ENCODE data around the gene SPIB. TPM values are rescaled to one million over a fixed set of nuclear protein-coding genes. Genes with fewer than 3 reads are reported as not detected.
A peak's percentile ranks its signal among the peaks of the same experiment; 100 is the strongest.

Gene SPIB
- total and polyA plus RNA-seq, 3 experiments from 2014 or later = 0.52 to 2.2 (median 1.00) TPM

- H3K36me3 ChIP-seq (ENCODE audit: insufficient read depth, low read length) = peaks cover 30% of the 10 kb centered on the region
- Mint-ChIP-seq H3K4me3 (peak overlapping the region in 1 of 7 donors; percentile 66), H3K36me3 (peaks cover 5 to 74% (median 9%) of the 10 kb centered on the region in 3 donors), H3K27me3 (peaks cover 0 to 7% of the 10 kb centered on the region in 2 donors), H3K9me3 (peaks cover 0 to 3% (median 0%) of the 10 kb centered on the region in 5 donors), H3K27ac (peak overlapping the region in 1 of 8 donors; percentile 81), H3K4me1 (peaks cover 25 to 47% (median 36%) of the 10 kb centered on the region in 3 donors)
- no peak for DNase-seq
- H3K9me3 ChIP-seq (ENCODE audit: low read length) = no peaks in the 10 kb centered on the region
- H3K27ac ChIP-seq (ENCODE audit: low read depth, low read length) = no peak overlapping the region
- no peaks in the 10 kb centered on the region for H3K27me3 ChIP-seq (ENCODE audit: insufficient read depth, low read length, poor library complexity, severe bottlenecking)
- no peak overlapping the region for H3K4me3 ChIP-seq (ENCODE audit: low read length)
- ChIA-PET POLR2A (no interaction called here), CTCF (interaction anchor here (1.1 kb wide), 1 partner anchor 11 kb away, joined by 4 read pairs; no protein-coding TSS in a partner anchor)
- H3K4me1 ChIP-seq (ENCODE audit: insufficient read depth, low read length) = peaks cover 18% of the 10 kb centered on the region
Observed at GRCh38 chr19:50379602-50380001, 39.1 kb upstream of the SPIB start.

GRCh38 chr19:50380137-50380536, 38.6 kb upstream of the SPIB start:
- Mint-ChIP-seq H3K27ac (peak overlapping the region in 3 of 8 donors; percentile 21 to 87 (median 42)), H3K27me3 (peaks cover 0 to 8% of the 10 kb centered on the region in 2 donors), H3K4me3 (peak overlapping the region in 1 of 7 donors; percentile 66), H3K9me3 (peaks cover 0 to 3% (median 0%) of the 10 kb centered on the region in 5 donors), H3K36me3 (peaks cover 5 to 75% (median 9%) of the 10 kb centered on the region in 3 donors), H3K4me1 (peaks cover 31 to 52% (median 41%) of the 10 kb centered on the region in 3 donors)
- no peak overlapping the region for H3K27ac ChIP-seq (ENCODE audit: low read depth, low read length)
- no peaks in the 10 kb centered on the region for H3K9me3 ChIP-seq (ENCODE audit: low read length)
- no peaks in the 10 kb centered on the region for H3K27me3 ChIP-seq (ENCODE audit: insufficient read depth, low read length, poor library complexity, severe bottlenecking)
- no peak for DNase-seq
- H3K36me3 ChIP-seq (ENCODE audit: insufficient read depth, low read length) = peaks cover 30% of the 10 kb centered on the region
- POLR2A ChIA-PET = no interaction called here
- H3K4me1 ChIP-seq (ENCODE audit: insufficient read depth, low read length) = peaks cover 24% of the 10 kb centered on the region
- H3K4me3 ChIP-seq (ENCODE audit: low read length) = no peak overlapping the region
- CTCF ChIA-PET = no interaction called here

GRCh38 chr19:50380751-50381151, 38.0 kb upstream of the SPIB start:
- peaks cover 0 to 3% (median 0%) of the 10 kb centered on the region in 5 donors for H3K9me3 Mint-ChIP-seq
- no peaks in the 10 kb centered on the region for H3K27me3 ChIP-seq (ENCODE audit: insufficient read depth, low read length, poor library complexity, severe bottlenecking)

GRCh38 chr19:50381881-50382729, 36.6 kb upstream of the SPIB start:
- Mint-ChIP-seq H3K27ac (peak overlapping the region in 2 of 8 donors; percentile 37 to 92), H3K4me1 (peaks cover 28 to 49% (median 42%) of the 10 kb centered on the region in 3 donors), H3K9me3 (peaks cover 0 to 3% (median 0%) of the 10 kb centered on the region in 5 donors), H3K36me3 (peaks cover 5 to 70% (median 7%) of the 10 kb centered on the region in 3 donors), H3K27me3 (peaks cover 0 to 8% of the 10 kb centered on the region in 2 donors), H3K4me3 (peak overlapping the region in 1 of 7 donors; percentile 24)
- no peak for DNase-seq
- H3K4me3 ChIP-seq (ENCODE audit: low read length) = no peak overlapping the region
- ChIA-PET POLR2A (no interaction called here), CTCF (no interaction called here)
- H3K36me3 ChIP-seq (ENCODE audit: insufficient read depth, low read length) = peaks cover 30% of the 10 kb centered on the region
- no peaks in the 10 kb centered on the region for H3K9me3 ChIP-seq (ENCODE audit: low read length)
- no peak overlapping the region for H3K27ac ChIP-seq (ENCODE audit: low read depth, low read length)
- H3K27me3 ChIP-seq (ENCODE audit: insufficient read depth, low read length, poor library complexity, severe bottlenecking) = no peaks in the 10 kb centered on the region
- H3K4me1 ChIP-seq (ENCODE audit: insufficient read depth, low read length) = peaks cover 27% of the 10 kb centered on the region

More at GRCh38 chr19:50380751-50381151, 38.0 kb upstream of the SPIB start:
- Histone ChIP-seq H3K4me1 (ENCODE audit: insufficient read depth, low read length) (peaks cover 29% of the 10 kb centered on the region), H3K4me3 (ENCODE audit: low read length) (no peak overlapping the region), H3K9me3 (ENCODE audit: low read length) (no peaks in the 10 kb centered on the region), H3K27ac (ENCODE audit: low read depth, low read length) (no peak overlapping the region), H3K36me3 (ENCODE audit: insufficient read depth, low read length) (peaks cover 30% of the 10 kb centered on the region)
- Mint-ChIP-seq H3K27ac (peak overlapping the region in 2 of 8 donors; percentile 26 to 87), H3K36me3 (peaks cover 5 to 76% (median 9%) of the 10 kb centered on the region in 3 donors), H3K27me3 (peaks cover 0 to 8% of the 10 kb centered on the region in 2 donors), H3K4me3 (peak overlapping the region in 1 of 7 donors; percentile 24), H3K4me1 (peaks cover 32 to 56% (median 45%) of the 10 kb centered on the region in 3 donors)
- CTCF ChIA-PET = no interaction called here
- POLR2A ChIA-PET = no interaction called here
- DNase-seq = no peak

GRCh38 chr19:50383001-50383851, 35.5 kb upstream of the SPIB start:
- Histone ChIP-seq H3K9me3 (ENCODE audit: low read length) (no peaks in the 10 kb centered on the region), H3K4me3 (ENCODE audit: low read length) (peak overlapping the region; percentile 43), H3K27ac (ENCODE audit: low read depth, low read length) (peak overlapping the region; percentile 49), H3K4me1 (ENCODE audit: insufficient read depth, low read length) (peaks cover 16% of the 10 kb centered on the region), H3K27me3 (ENCODE audit: insufficient read depth, low read length, poor library complexity, severe bottlenecking) (no peaks in the 10 kb centered on the region), H3K36me3 (ENCODE audit: insufficient read depth, low read length) (peaks cover 25% of the 10 kb centered on the region)
- Mint-ChIP-seq H3K36me3 (peaks cover 5 to 68% (median 7%) of the 10 kb centered on the region in 3 donors), H3K27me3 (peaks cover 0 to 8% of the 10 kb centered on the region in 2 donors), H3K27ac (peak overlapping the region; percentile 84 to 98 (median 92)), H3K4me1 (peaks cover 28 to 46% (median 42%) of the 10 kb centered on the region in 3 donors), H3K4me3 (peak overlapping the region; percentile 85 to 97 (median 93)), H3K9me3 (peaks cover 0 to 3% (median 0%) of the 10 kb centered on the region in 5 donors)
- DNase-seq = no peak
- POLR2A ChIA-PET = interaction anchor here (0.6 to 2.0 kb wide), 4 partner anchors 22 to 128 kb away, joined by 3 to 13 read pairs (median 6); partner anchors contain the start of genes EMC10 and JOSD2
- CTCF ChIA-PET = interaction anchor here (1.4 to 1.6 kb wide), 2 partner anchors 14 to 26 kb away, joined by 7 read pairs; no protein-coding TSS in a partner anchor

GRCh38 chr19:50383852-50384684, 34.7 kb upstream of the SPIB start, which contains the start of gene POLD1:
Gene POLD1, plus strand, starts transcription at chr19:50384347. Its CDS starts 14,505 bp downstream, at chr19:50398852.
- Histone ChIP-seq H3K27me3 (ENCODE audit: insufficient read depth, low read length, poor library complexity, severe bottlenecking) (no peaks in the 10 kb centered on the region), H3K27ac (ENCODE audit: low read depth, low read length) (peak within 1 kb of the TSS; percentile 49), H3K4me3 (ENCODE audit: low read length) (peak within 1 kb of the TSS; percentile 46), H3K4me1 (ENCODE audit: insufficient read depth, low read length) (peaks cover 16% of the 10 kb centered on the region), H3K9me3 (ENCODE audit: low read length) (no peaks in the 10 kb centered on the region), H3K36me3 (ENCODE audit: insufficient read depth, low read length) (peaks cover 16% of the 10 kb centered on the region)
- H3K27me3 Mint-ChIP-seq = peaks cover 0 to 8% of the 10 kb centered on the region in 2 donors
- peak; percentile 99 for DNase-seq
- POLR2A ChIA-PET = interaction anchor here (0.5 to 2.0 kb wide), 7 partner anchors 8 to 127 kb away, joined by 3 to 13 read pairs (median 5); partner anchors contain the start of genes EMC10, JOSD2 and NR1H2
- H3K27ac Mint-ChIP-seq = peak within 1 kb of the TSS; percentile 84 to 98 (median 92)
- H3K9me3 Mint-ChIP-seq = peaks cover 0 to 3% (median 0%) of the 10 kb centered on the region in 5 donors
- CTCF ChIA-PET = interaction anchor here (1.2 to 1.6 kb wide), 3 partner anchors 15 to 400 kb away, joined by 3 to 7 read pairs (median 7); no protein-coding TSS in a partner anchor
- peak within 1 kb of the TSS; percentile 85 to 97 (median 93) for H3K4me3 Mint-ChIP-seq
- H3K36me3 Mint-ChIP-seq = peaks cover 3 to 61% (median 7%) of the 10 kb centered on the region in 3 donors
- peaks cover 28 to 45% (median 41%) of the 10 kb centered on the region in 3 donors for H3K4me1 Mint-ChIP-seq

Data from CD8-positive, alpha-beta memory T cell (primary cell).